NB4 (cell line): ENCODE data around the gene RTL9.

ENCODE experiments used
- MYC ChIP-seq: IDR thresholded peaks from 2 replicates; pipeline ENCODE4 v1.6.1; 2011; ENCODE audit warnings: low read depth, low read length
- POLR2A ChIP-seq: IDR thresholded peaks from 2 replicates; pipeline ENCODE4 v1.6.1; 2011; ENCODE audit warnings: mild to moderate bottlenecking; ENCODE audit not compliant: insufficient read length; ENCODE audit errors: extremely low read depth
- TF ChIP-seq, protein P1 (sequence below): IDR thresholded peaks from one replicate; pipeline ENCODE4 v1.5.1; 2012; ENCODE audit warnings: low read depth, low read length
- TF ChIP-seq, protein P2 (sequence below): IDR thresholded peaks from 2 replicates; pipeline ENCODE4 v1.6.1; 2011; ENCODE audit warnings: low read depth, low read length

DNA sequence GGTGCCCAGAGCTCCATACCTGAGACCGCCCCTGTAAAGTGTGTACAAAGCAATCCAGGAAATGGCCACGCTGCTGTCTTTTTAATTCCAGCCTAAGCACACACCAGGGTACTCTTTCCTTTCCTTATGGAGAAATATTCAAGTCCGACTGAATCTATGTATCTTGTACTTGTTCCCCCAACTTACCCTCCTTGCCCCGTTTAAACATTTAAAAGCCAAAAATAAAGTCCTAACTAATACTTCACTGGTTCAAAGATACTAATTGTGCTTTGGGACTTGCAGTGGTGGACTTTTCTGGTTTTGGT lies 40.0 kb upstream of the RTL9 start:
- TF ChIP-seq, protein P1, sequence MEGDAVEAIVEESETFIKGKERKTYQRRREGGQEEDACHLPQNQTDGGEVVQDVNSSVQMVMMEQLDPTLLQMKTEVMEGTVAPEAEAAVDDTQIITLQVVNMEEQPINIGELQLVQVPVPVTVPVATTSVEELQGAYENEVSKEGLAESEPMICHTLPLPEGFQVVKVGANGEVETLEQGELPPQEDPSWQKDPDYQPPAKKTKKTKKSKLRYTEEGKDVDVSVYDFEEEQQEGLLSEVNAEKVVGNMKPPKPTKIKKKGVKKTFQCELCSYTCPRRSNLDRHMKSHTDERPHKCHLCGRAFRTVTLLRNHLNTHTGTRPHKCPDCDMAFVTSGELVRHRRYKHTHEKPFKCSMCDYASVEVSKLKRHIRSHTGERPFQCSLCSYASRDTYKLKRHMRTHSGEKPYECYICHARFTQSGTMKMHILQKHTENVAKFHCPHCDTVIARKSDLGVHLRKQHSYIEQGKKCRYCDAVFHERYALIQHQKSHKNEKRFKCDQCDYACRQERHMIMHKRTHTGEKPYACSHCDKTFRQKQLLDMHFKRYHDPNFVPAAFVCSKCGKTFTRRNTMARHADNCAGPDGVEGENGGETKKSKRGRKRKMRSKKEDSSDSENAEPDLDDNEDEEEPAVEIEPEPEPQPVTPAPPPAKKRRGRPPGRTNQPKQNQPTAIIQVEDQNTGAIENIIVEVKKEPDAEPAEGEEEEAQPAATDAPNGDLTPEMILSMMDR: no peak
- TF ChIP-seq POLR2A: no peak
- TF ChIP-seq, protein P2, sequence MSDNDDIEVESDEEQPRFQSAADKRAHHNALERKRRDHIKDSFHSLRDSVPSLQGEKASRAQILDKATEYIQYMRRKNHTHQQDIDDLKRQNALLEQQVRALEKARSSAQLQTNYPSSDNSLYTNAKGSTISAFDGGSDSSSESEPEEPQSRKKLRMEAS: no peak
- TF ChIP-seq MYC: no peak
